Stimulated activated naive CD8-positive, alpha-beta T cell treated with anti-CD3 and anti-CD28 coated beads, Interleukin-15, amount 100 ng/mL, for 72 hours (primary cell): ENCODE data around the gene OR6S1.
A peak's percentile ranks its signal among the peaks of the same experiment; 100 is the strongest.
"Not testable (repeated sequence)": the region's sequence is repeated elsewhere in the genome, so short reads cannot be mapped to it uniquely, and the experiment has no call there.

Experiments used
- ATAC-seq: fragments of 150-1000 bp; cut with Tn5 transposase; 2 replicates; pipeline ENCODE4 v1.10.0; 2021; ENCODE audit warnings: mild to moderate bottlenecking, moderate library complexity
- DNase-seq, 2 donors: peaks; one replicate each; pipeline ENCODE4 v3.0.0; 2021 to 2022
- H3K27ac Mint-ChIP-seq, 2 donors: one replicate each; pipeline ENCODE4 v1.8.0; 2022; ENCODE audit warnings: mild to moderate bottlenecking in 2 of 2, mixed read lengths in 2 of 2, moderate library complexity in 2 of 2
- H3K27me3 Mint-ChIP-seq: one replicate; pipeline ENCODE4 v1.8.0; 2022; ENCODE audit warnings: mixed read lengths
- H3K4me1 Mint-ChIP-seq: one replicate; pipeline ENCODE4 v1.8.0; 2022; ENCODE audit warnings: mild to moderate bottlenecking, mixed read lengths
- H3K4me3 Mint-ChIP-seq, 2 donors: one replicate each; pipeline ENCODE4 v1.8.0; 2022; ENCODE audit warnings: mild to moderate bottlenecking in 2 of 2, mixed read lengths in 2 of 2, moderate library complexity in 1 of 2
- H3K9me3 Mint-ChIP-seq, 2 donors: one replicate each; pipeline ENCODE4 v1.8.0; 2022; ENCODE audit warnings: mixed read lengths in 2 of 2

Gene OR6S1

DNA sequence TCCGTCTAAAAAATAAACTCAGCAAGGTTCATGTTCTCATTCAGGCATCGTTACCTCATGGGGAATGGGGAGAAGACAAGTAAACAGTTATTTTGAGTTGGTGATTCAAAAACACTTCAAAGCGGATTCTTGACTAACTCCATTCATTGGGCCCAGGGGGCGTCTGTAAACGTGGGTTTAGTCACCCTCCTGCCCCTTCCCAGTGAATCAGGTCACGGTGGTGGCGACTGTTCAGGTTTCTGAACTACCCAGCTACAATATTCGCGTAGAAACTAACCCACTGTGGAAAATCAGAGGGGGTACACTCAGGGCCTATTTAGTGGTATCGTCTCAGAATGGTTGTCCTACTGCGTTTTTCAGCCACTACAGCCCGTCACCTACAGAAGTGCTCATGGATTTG, 15.2 kb downstream of the OR6S1 start:
- peaks cover 48% of the 10 kb centered on the region for H3K27me3 Mint-ChIP-seq
- ATAC-seq = peak; percentile 2
- H3K4me3 Mint-ChIP-seq = peak overlapping the region; percentile 72 to 92
- no peak overlapping the region for H3K27ac Mint-ChIP-seq
- peaks cover 0 to 7% of the 10 kb centered on the region in 2 donors for H3K9me3 Mint-ChIP-seq
- peaks cover 85% of the 10 kb centered on the region for H3K4me1 Mint-ChIP-seq
- DNase-seq = no peak

DNA sequence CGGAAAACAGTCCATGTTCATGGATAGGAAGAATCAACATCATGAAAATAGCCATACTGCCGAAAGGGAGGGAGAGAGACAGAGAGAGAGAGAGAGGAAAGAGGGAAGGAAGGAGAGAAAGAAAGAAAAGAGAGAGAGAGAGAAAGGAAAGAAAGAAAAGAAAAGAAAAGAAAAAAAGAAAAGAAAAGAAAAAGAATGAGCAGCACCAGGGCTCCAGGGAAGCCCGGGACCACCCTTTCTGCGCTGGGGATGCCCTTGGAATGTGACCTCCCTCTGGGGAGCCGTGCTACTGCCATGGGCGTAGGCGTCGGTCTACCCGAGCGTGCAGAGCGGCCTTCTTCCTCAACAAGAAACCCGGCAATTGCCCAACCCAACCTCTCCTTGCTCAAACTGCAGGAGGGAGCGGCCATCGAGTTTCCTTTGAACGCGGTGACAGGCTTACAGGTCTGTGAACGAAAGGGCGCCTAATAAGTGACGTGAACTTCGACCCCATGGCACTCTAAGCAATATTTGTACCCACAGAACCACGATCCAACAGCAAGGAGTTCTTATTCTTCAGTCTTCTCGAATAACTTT, 16.9 kb downstream of the OR6S1 start:
- H3K4me3 Mint-ChIP-seq = peak overlapping the region; percentile 72 to 92
- H3K4me1 Mint-ChIP-seq = peaks cover 74% of the 10 kb centered on the region
- DNase-seq = peak; percentile 42 to 57
- peak overlapping the region; percentile 84 to 100 for H3K27ac Mint-ChIP-seq
- ATAC-seq = peak; percentile 59
- peaks cover 0 to 7% of the 10 kb centered on the region in 2 donors for H3K9me3 Mint-ChIP-seq
- peaks cover 48% of the 10 kb centered on the region for H3K27me3 Mint-ChIP-seq

DNA sequence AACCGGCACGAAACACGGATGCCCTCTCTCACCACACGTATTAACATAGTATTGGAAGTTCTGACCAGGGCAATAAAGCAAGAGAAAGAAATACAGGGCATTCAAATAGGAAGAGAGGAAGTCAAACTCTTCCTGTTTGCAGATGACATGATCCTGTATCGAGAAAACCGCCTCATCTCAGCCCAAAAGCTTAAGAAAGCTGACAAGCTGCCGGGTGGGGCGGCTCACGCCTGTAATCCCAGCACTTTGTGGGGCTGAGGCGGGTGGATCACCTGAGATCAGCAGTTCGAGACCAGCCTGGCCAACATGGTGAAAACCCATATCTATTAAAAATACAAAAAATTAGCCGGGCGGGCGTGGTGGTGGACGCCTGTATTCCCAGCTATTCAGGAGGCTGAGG, 17.7 kb downstream of the OR6S1 start:
- peak overlapping the region; percentile 72 to 92 for H3K4me3 Mint-ChIP-seq
- H3K4me1 Mint-ChIP-seq = peaks cover 71% of the 10 kb centered on the region
- no peak for ATAC-seq
- H3K27me3 Mint-ChIP-seq = peaks cover 45% of the 10 kb centered on the region
- H3K9me3 Mint-ChIP-seq = peaks cover 0 to 7% of the 10 kb centered on the region in 2 donors
- DNase-seq = peak in 1 of 2 donors; percentile 38
- peak overlapping the region in 1 of 2 donors; percentile 77 for H3K27ac Mint-ChIP-seq

DNA sequence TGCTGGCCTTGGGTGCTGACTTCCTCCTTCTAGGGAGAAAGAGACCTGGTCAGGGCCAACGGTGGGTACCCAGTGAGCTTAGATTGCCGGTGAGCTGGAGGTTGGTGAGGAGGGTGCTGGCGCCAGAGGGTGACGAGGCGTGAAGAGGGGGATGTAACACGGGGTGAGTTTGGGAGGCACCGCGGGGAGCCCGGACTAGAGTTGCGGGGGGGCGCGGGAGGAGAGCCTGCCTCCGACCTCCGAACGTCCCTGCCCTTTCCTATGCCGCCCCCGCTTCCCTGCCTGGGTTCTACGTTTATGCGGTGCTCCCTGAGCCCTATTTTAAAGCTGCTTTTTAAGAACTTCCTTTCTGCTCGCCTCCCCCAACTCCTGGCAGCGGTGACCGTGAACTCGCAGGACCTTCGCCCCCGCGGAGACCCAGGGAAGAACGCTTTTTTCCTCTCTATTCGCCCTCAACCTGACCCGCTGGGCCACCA, 18.6 kb downstream of the OR6S1 start:
- Mint-ChIP-seq H3K27me3 (peaks cover 36% of the 10 kb centered on the region), H3K9me3 (peaks cover 0 to 7% of the 10 kb centered on the region in 2 donors), H3K27ac (peak overlapping the region in 1 of 2 donors; percentile 68), H3K4me1 (peaks cover 70% of the 10 kb centered on the region), H3K4me3 (peak overlapping the region; percentile 72 to 92)
- DNase-seq (no peak), ATAC-seq (no peak)

DNA sequence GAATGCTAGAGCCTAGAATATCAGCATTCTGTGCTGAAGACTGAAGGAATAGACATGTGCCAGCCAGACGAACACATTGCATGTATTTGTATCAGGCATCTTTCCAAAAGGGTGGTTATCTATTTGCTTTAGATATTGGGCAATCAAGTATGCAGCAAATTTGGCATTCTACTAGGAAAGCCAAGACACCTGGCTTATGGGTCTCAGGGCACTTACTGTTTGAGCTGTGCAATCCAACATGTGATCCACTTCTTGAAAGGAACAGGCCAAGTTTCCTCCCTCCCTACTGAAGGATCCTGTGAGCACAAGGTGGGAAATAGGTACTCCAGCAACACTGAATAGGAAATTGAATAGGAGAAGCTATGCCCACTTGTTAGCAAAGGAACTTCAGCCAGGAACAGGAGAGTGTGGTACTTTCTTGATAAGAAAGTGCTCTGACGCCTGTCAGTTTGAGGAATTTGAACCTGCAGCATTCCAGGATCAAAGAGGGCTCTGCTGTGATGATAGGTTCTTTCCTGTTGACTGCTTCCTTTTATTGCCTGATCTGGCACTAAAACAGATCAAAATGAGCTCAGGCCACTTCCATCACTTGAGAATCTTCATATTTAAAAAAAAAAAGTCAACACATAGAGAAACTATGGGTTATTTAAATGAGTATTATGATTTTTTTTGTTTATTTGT, 20.6 kb downstream of the OR6S1 start:
- DNase-seq (no peak), ATAC-seq (no peak)
- no peak overlapping the region for H3K4me3 Mint-ChIP-seq
- no peak overlapping the region for H3K27ac Mint-ChIP-seq
- H3K4me1 Mint-ChIP-seq = peaks cover 56% of the 10 kb centered on the region
- H3K27me3 Mint-ChIP-seq = peaks cover 18% of the 10 kb centered on the region
- H3K9me3 Mint-ChIP-seq = peaks cover 0 to 7% of the 10 kb centered on the region in 2 donors

DNA sequence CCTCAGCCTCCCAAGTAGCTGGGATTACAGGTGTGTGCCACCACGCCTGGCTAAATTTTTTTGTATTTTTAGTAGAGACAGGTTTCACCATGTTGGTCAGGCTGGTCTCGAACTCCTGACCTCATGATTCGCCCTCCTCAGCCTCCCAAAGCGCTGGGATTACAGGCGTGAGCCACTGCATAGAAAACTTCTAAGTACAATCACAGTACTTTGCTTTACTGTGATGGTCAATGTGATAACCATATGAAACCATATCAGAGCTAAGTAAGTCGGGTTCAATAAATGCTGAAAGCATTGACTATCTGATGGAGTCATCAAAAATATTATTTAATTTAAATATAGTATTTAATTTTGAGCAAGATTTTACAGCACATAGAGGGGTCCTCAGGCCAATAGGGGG, 21.8 kb downstream of the OR6S1 start:
- not testable (repeated sequence) for H3K9me3 Mint-ChIP-seq, DNase-seq, H3K27ac Mint-ChIP-seq, H3K27me3 Mint-ChIP-seq, ATAC-seq, H3K4me3 Mint-ChIP-seq
- H3K4me1 Mint-ChIP-seq = peaks cover 52% of the 10 kb centered on the region

DNA sequence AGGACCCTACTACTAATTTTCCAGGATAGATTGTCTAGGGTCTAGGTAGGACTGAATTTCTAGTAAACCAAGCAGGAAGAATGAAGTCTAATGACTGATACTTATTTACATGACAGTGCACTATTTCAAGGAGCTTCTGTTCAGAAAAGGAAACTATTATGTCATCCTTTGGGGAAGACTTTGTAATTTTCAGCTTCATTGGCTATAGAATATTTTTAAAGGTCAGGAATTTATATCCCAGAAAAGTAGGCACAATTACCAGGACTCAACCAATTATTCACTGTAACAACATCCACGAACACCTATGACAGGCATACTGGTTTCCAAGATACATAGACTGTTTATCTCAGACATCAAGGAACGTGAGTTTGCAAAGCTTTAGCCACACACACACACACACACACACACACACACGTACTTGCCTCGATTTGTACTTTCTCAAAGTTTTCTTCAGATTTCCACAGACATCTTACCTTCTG, 23.2 kb downstream of the OR6S1 start:
- peaks cover 0 to 7% of the 10 kb centered on the region in 2 donors for H3K9me3 Mint-ChIP-seq
- H3K27me3 Mint-ChIP-seq = peaks cover 9% of the 10 kb centered on the region
- H3K4me3 Mint-ChIP-seq = no peak overlapping the region
- peaks cover 42% of the 10 kb centered on the region for H3K4me1 Mint-ChIP-seq
- ATAC-seq = no peak
- no peak overlapping the region for H3K27ac Mint-ChIP-seq
- no peak for DNase-seq

DNA sequence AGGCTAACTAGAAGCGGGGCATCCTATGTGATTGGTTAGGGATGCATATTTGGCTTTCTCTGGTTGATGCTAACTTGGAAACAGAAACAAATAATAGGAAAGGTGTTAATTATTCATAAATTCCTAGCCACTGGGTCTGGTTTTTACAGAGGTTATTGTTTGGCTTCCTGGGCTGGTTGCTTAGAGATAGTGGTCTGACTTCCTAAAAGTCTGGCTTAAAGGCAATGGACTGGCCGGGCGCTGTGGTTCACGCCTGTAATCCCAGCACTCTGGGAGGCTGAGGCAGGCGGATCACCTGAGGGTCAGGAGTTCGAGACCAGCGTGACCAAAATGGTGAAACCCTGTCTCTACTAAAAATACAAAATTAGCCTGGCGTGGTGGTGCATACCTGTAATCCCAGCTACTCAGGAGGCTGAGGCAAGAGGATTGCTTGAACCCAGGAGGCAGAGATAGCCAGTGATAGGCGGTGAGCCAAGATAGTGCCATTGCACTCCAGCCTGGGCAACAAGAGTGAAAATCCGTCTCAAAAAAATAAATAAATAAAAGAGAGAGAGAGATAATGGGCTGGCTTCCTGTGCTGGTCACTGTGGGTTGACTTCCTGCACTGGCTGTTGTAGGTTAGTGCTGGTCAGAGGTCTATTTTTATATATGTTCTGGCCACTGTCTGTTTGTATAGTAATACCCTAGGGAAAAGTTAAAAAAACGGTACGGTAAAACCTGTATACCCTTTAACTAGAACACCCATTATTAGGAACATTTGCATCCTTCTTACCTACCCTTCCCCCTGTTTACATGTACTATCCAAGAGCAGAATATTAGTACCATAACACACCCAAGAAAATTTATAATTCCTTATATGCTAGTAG, 24.1 kb downstream of the OR6S1 start:
- DNase-seq (no peak), ATAC-seq (no peak)
- no peak overlapping the region for H3K27ac Mint-ChIP-seq
- no peak overlapping the region for H3K4me3 Mint-ChIP-seq
- H3K4me1 Mint-ChIP-seq = peaks cover 32% of the 10 kb centered on the region
- peaks cover 1% of the 10 kb centered on the region for H3K27me3 Mint-ChIP-seq
- peaks cover 0 to 7% of the 10 kb centered on the region in 2 donors for H3K9me3 Mint-ChIP-seq

DNA sequence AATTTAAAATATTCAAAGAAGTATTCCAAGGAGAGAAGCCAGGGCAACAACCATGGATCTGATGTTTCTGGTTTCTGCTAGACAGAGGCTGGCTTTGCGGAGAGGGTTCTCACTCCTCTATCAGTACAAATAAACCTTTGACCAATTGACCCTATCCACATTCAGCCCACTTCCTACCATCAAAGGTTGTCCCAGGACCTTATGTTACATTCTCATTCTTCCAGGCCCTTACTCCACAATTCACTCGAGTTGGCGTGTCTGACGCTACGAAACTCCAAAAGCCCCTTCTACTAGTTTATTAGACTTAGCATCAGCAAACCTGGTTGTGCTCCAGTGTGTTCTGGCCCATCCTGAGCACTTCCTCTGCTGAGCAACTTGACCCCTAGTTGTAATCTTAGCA, 25.5 kb downstream of the OR6S1 start:
- ATAC-seq (no peak), DNase-seq (no peak)
- H3K27me3 Mint-ChIP-seq = no peaks in the 10 kb centered on the region
- no peak overlapping the region for H3K4me3 Mint-ChIP-seq
- peaks cover 26% of the 10 kb centered on the region for H3K4me1 Mint-ChIP-seq
- H3K27ac Mint-ChIP-seq = no peak overlapping the region
- H3K9me3 Mint-ChIP-seq = no peaks in the 10 kb centered on the region

DNA sequence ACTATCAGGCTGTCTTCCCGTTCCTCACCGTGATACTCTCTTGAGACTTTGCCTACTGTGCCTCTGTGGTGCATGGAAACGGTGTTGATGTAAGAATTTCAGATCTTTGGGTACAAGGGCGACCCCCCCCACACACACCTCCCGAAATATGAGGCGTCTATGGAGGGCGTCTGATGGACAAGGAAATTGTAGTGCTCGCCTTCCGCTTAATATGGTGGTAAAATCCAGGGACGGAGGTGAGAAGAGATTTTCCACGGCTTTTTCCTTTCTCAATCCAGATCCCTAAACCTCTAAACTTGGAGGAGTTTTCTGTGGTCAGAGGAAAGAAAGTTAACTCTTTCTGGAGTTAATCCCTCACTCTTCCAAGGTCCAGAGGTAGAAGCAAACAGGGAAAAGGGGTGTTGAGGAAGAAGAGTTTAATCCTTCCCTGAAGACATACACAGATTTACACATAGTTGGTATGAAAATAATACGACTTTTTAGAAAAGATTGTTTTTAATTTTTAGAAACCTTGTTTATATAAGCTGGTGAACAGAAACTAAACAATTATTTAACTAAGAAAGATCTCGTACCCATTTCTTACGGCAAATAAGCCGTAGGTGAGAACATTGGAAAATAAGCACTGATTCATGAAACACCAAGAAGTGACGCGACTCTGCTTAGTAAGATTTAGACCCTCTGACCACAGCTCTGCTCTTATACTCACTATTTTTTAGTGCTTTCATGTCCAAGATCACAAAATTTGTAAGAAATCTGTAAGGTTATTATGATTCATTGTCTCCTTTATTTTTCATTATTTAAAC, 27.3 kb downstream of the OR6S1 start:
- no peaks in the 10 kb centered on the region for H3K9me3 Mint-ChIP-seq
- H3K4me3 Mint-ChIP-seq = no peak overlapping the region
- no peaks in the 10 kb centered on the region for H3K27me3 Mint-ChIP-seq
- H3K27ac Mint-ChIP-seq = no peak overlapping the region
- ATAC-seq = peak; percentile 21
- peaks cover 26% of the 10 kb centered on the region for H3K4me1 Mint-ChIP-seq
- peak in 1 of 2 donors; percentile 34 for DNase-seq

DNA sequence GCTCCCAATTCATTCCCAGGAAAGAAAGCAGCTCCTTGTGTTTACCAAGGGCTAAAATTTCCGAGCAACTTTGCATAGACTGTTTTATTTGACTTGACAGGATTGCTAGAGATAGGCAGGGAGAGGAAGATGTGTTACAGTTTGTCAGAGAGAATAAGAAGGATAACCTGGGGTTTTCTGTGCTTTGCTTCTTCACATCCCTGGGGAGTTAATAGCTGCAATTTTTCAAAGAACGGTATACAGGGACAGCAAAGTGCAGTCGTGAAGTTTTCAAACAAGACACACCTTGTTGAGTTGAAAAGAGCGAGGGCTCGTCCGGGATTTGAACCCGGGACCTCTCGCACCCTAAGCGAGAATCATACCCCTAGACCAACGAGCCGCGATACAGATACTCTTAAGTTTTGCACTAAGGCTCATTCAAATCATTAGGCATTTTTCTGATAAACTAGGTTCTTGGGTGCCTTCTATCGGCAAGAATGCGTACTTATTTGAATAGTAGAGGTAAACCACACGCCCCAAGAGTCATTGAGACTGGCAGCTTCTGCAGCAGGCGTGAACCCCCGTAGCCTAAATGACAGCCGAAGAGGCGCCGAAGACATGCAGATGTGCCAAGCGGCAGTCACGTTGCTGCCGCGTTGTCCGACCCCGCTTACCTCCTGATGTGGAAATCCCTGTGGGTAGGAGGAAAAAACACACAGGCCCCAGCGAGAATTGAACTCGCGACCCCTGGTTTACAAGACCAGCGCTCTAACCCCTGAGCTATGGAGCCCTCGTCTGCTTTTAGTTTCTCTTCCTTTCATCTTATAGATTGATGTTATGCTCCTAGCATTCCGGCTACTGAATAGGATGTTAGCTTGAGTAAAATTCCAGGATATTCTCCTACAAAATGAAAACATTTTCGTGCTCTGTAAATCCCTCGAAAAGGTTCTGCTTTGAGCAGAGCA, 28.1 kb downstream of the OR6S1 start:
- DNase-seq = peak; percentile 82 to 92
- Mint-ChIP-seq H3K27ac (no peak overlapping the region), H3K4me1 (peaks cover 24% of the 10 kb centered on the region), H3K27me3 (no peaks in the 10 kb centered on the region), H3K9me3 (no peaks in the 10 kb centered on the region), H3K4me3 (no peak overlapping the region)
- ATAC-seq = peak; percentile 89

DNA sequence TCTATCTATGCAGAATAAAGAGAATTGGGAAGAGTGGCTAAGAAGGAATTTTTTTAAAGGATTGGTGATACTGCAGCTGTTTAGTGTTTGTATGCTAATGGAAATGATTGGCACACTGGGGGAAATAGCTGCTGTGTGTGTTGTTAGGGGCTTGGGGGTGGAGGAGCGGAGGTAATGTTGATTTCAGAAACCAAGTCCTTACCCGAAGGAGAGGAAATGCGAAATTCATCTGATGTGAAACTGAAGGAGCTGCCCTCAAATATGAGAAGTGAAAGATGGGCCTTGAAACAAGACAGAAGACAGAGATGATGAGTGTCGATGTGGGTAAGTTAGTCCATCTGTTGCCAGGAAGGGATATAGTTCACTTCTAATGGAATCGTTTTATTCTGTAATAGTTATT, 29.1 kb downstream of the OR6S1 start:
- no peaks in the 10 kb centered on the region for H3K9me3 Mint-ChIP-seq
- ATAC-seq (no peak), DNase-seq (no peak)
- peaks cover 18% of the 10 kb centered on the region for H3K4me1 Mint-ChIP-seq
- H3K27ac Mint-ChIP-seq = no peak overlapping the region
- no peaks in the 10 kb centered on the region for H3K27me3 Mint-ChIP-seq
- H3K4me3 Mint-ChIP-seq = no peak overlapping the region

DNA sequence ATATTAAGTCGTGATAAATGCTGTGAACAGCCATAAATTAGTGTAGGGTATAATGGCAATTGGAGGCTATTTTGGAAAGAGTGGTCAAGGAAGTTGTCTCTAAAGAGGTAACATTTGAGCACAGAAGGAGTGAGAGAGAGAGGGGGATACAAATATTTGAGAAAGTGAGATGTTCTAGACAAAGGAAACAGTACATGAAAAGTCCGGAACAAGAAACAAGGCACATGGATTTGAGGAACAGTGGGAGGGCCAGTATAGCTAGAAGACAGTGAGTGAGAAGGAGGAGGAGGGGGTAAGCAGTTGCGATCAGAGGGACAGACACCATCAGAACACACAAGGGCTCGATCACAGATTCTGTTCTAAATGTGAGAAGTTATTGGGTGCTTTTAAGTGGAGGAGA, 30.2 kb downstream of the OR6S1 start:
- no peak overlapping the region for H3K27ac Mint-ChIP-seq
- peaks cover 18% of the 10 kb centered on the region for H3K4me1 Mint-ChIP-seq
- no peak for ATAC-seq

More for the DNA sequence above, 30.2 kb downstream of the OR6S1 start:
- Mint-ChIP-seq H3K4me3 (no peak overlapping the region), H3K9me3 (no peaks in the 10 kb centered on the region), H3K27me3 (no peaks in the 10 kb centered on the region)
- no peak for DNase-seq
